OCI-LY3 (cell line): ENCODE data around the gene MTUS2.

Experiments
- H2AFZ ChIP-seq: fragments of 200-600, 300-600 bp; shearing (Covaris generic); 2 replicates; pipeline ENCODE4 v1.6.0; 2014; ENCODE audit warnings: antibody characterized with exemption, low read depth, low read length
- H3K27ac ChIP-seq: fragments of 200-600, 300-600 bp; sonication (generic); 2 replicates; pipeline ENCODE4 v1.5.1; 2014; ENCODE audit warnings: mild to moderate bottlenecking, low read length, moderate library complexity, mixed read lengths
- H3K27me3 ChIP-seq: fragments of 200-600, 300-600 bp; sonication (generic); 2 replicates; pipeline ENCODE4 v1.6.1; 2014; ENCODE audit warnings: low read depth, low read length, mixed read lengths
- H3K36me3 ChIP-seq: fragments of 200-600, 300-600 bp; sonication (generic); replicated peaks from 2 replicates; pipeline ENCODE3; 2014; ENCODE audit warnings: low read depth, low read length, mixed read lengths
- H3K4me1 ChIP-seq: fragments of 300-600, 200-600 bp; sonication (generic); 2 replicates; pipeline ENCODE4 v1.6.1; 2014; ENCODE audit warnings: low read length, mixed read lengths
- H3K4me2 ChIP-seq: fragments of 200-600, 300-600 bp; sonication (generic); 2 replicates; pipeline ENCODE4 v1.6.1; 2014; ENCODE audit warnings: low read length, mixed read lengths
- H3K4me3 ChIP-seq: fragments of 300-600, 200-600 bp; sonication (generic); 2 replicates; pipeline ENCODE4 v1.5.1; 2014; ENCODE audit warnings: antibody characterized with exemption, mild to moderate bottlenecking, low read length, moderate library complexity
- H3K79me2 ChIP-seq: fragments of 300-600, 200-600 bp; shearing (Covaris generic); 2 replicates; pipeline ENCODE4 v1.6.1; 2014; ENCODE audit warnings: mild to moderate bottlenecking, low read length, mixed read lengths
- H3K9ac ChIP-seq: fragments of 300-600, 200-600 bp; shearing (Covaris generic); 2 replicates; pipeline ENCODE4 v1.6.0; 2014; ENCODE audit warnings: mild to moderate bottlenecking, low read length, moderate library complexity
- H3K9me3 ChIP-seq: fragments of 200-600, 300-600 bp; shearing (Covaris generic); 2 replicates; pipeline ENCODE4 v1.6.1; 2014; ENCODE audit warnings: low read length, mixed read lengths; ENCODE audit not compliant: insufficient read depth
- H4K20me1 ChIP-seq: fragments of 200-600, 300-600 bp; sonication (generic); 2 replicates; pipeline ENCODE4 v1.6.1; 2016; ENCODE audit warnings: low read length, mixed read lengths; ENCODE audit not compliant: insufficient read depth
- CTCF ChIP-seq: fragments of 200-600, 300-600 bp; sonication (generic); IDR thresholded peaks from 2 replicates; pipeline ENCODE4 v1.5.1; 2014; ENCODE audit warnings: antibody characterized with exemption, low read length, low read depth
- EZH2phosphoT487 ChIP-seq: fragments of 200-600 bp; shearing (Covaris generic); IDR thresholded peaks from 2 replicates; pipeline ENCODE4 v1.6.1; 2018; ENCODE audit warnings: antibody characterized with exemption, mixed run types, low read depth

The MTUS2 gene

GRCh38 chr13:29453617-29454011 lies 633.5 kb downstream of the MTUS2 start:
- peak overlapping the region; percentile 67 for H3K4me2 ChIP-seq
- no peaks in the 10 kb centered on the region for H3K79me2 ChIP-seq
- H2AFZ ChIP-seq = no peak overlapping the region
- H3K36me3 ChIP-seq = peaks cover 5% of the 10 kb centered on the region
- no peaks in the 10 kb centered on the region for H4K20me1 ChIP-seq
- H3K9ac ChIP-seq = peak overlapping the region; percentile 5; the same call in 1 of the 2 replicates
- peaks cover 6% of the 10 kb centered on the region; the same call in 1 of the 2 replicates for H3K9me3 ChIP-seq
- no peaks in the 10 kb centered on the region for H3K27me3 ChIP-seq
- peak overlapping the region; percentile 57 for H3K27ac ChIP-seq
- no peak for TF ChIP-seq EZH2phosphoT487
- TF ChIP-seq CTCF = no peak
- no peak overlapping the region for H3K4me3 ChIP-seq
- H3K4me1 ChIP-seq = peaks cover 79% of the 10 kb centered on the region

- H3K36me3 ChIP-seq = peaks cover 5% of the 10 kb centered on the region
- H3K4me1 ChIP-seq = peaks cover 68% of the 10 kb centered on the region
- H3K79me2 ChIP-seq = no peaks in the 10 kb centered on the region
- no peak for TF ChIP-seq EZH2phosphoT487
- peak; percentile 87 for TF ChIP-seq CTCF
- peak overlapping the region; percentile 18; the same call in 1 of the 2 replicates for H3K9ac ChIP-seq
- peak overlapping the region; percentile 67 for H3K4me2 ChIP-seq
- H3K27ac ChIP-seq = peak overlapping the region; percentile 57
- H4K20me1 ChIP-seq = no peaks in the 10 kb centered on the region
- H3K9me3 ChIP-seq = peaks cover 6% of the 10 kb centered on the region; the same call in 1 of the 2 replicates
- no peaks in the 10 kb centered on the region for H3K27me3 ChIP-seq
- H3K4me3 ChIP-seq = peak overlapping the region; percentile 42; the same call in 1 of the 2 replicates
- H2AFZ ChIP-seq = 0 out of 2 replicates have a peak overlapping the region, but pooled peaks have one; percentile 24
Measured at GRCh38 chr13:29454931-29455481, 634.9 kb downstream of the MTUS2 start.

GRCh38 chr13:29456419-29456818 lies 636.3 kb downstream of the MTUS2 start:
- Histone ChIP-seq H2AFZ (0 out of 2 replicates have a peak overlapping the region, but pooled peaks have one; percentile 9), H3K27me3 (no peaks in the 10 kb centered on the region), H3K9me3 (no peaks in the 10 kb centered on the region), H3K36me3 (no peaks in the 10 kb centered on the region), H3K4me2 (no peak overlapping the region), H3K4me3 (no peak overlapping the region), H4K20me1 (no peaks in the 10 kb centered on the region), H3K9ac (peak overlapping the region; percentile 9; the same call in 1 of the 2 replicates), H3K79me2 (no peaks in the 10 kb centered on the region), H3K27ac (peak overlapping the region; percentile 2; the same call in 1 of the 2 replicates), H3K4me1 (peaks cover 54% of the 10 kb centered on the region)
- TF ChIP-seq EZH2phosphoT487 (no peak), CTCF (no peak)

- Histone ChIP-seq H3K4me3 (no peak overlapping the region), H3K27ac (no peak overlapping the region), H3K79me2 (no peaks in the 10 kb centered on the region), H2AFZ (no peak overlapping the region), H3K9ac (no peak overlapping the region), H3K27me3 (no peaks in the 10 kb centered on the region), H3K9me3 (no peaks in the 10 kb centered on the region), H4K20me1 (no peaks in the 10 kb centered on the region), H3K4me2 (no peak overlapping the region), H3K36me3 (no peaks in the 10 kb centered on the region), H3K4me1 (peaks cover 52% of the 10 kb centered on the region)
- TF ChIP-seq CTCF (no peak), EZH2phosphoT487 (no peak)
Measured at GRCh38 chr13:29457299-29457698, 637.2 kb downstream of the MTUS2 start.
